Mesothelial cell of epicardium (in vitro differentiated cells): ENCODE measurements around the gene USP21. TPM values are rescaled to one million over a fixed set of nuclear protein-coding genes. Genes with fewer than 3 reads are reported as not detected.
"Not testable (repeated sequence)": the region's sequence is repeated elsewhere in the genome, so short reads cannot be mapped to it uniquely, and the experiment has no call there.

Experiments
- DNase-seq, 2 experiments: peaks; one replicate each; pipeline ENCODE4 v3.0.0; 2021; ENCODE audit warnings: low spot score in 2 of 2; ENCODE audit not compliant: unreplicated experiment in 2 of 2
- H3K27ac Mint-ChIP-seq: 2 replicates; pipeline ENCODE4 v1.8.0; 2021; ENCODE audit warnings: mixed read lengths
- H3K27me3 Mint-ChIP-seq: 2 replicates; pipeline ENCODE4 v1.8.0; 2021; ENCODE audit warnings: low read depth, mixed read lengths
- H3K36me3 Mint-ChIP-seq: 2 replicates; pipeline ENCODE4 v1.8.0; 2021; ENCODE audit warnings: mixed read lengths
- H3K4me1 Mint-ChIP-seq: 2 replicates; pipeline ENCODE4 v1.8.0; 2021; ENCODE audit warnings: mixed read lengths
- H3K4me3 Mint-ChIP-seq: 2 replicates; pipeline ENCODE4 v1.8.0; 2021; ENCODE audit warnings: mild to moderate bottlenecking, moderate library complexity, mixed read lengths
- H3K9me3 Mint-ChIP-seq: 2 replicates; pipeline ENCODE4 v1.8.0; 2021; ENCODE audit warnings: mixed read lengths
- total RNA-seq: library from RNA; stranded (reverse); gene quantifications from 3 replicates; pipeline ENCODE4 v1.2.1, GENCODE V29; 2021
- TF ChIP-seq, protein P1 (sequence below): fragments of 200-600 bp; sonication (generic); IDR thresholded peaks from one replicate; pipeline ENCODE4 v1.5.0; 2021; ENCODE audit warnings: antibody characterized with exemption; ENCODE audit not compliant: unreplicated experiment

Gene USP21
- total RNA-seq, 1 donor from 2014 or later = 42.6 TPM

- Mint-ChIP-seq H3K27ac (no peak overlapping the region), H3K27me3 (no peaks in the 10 kb centered on the region), H3K4me3 (no peak overlapping the region), H3K4me1 (peaks cover 21% of the 10 kb centered on the region), H3K36me3 (peaks cover 1% of the 10 kb centered on the region), H3K9me3 (no peaks in the 10 kb centered on the region)
- TF ChIP-seq, protein P1, sequence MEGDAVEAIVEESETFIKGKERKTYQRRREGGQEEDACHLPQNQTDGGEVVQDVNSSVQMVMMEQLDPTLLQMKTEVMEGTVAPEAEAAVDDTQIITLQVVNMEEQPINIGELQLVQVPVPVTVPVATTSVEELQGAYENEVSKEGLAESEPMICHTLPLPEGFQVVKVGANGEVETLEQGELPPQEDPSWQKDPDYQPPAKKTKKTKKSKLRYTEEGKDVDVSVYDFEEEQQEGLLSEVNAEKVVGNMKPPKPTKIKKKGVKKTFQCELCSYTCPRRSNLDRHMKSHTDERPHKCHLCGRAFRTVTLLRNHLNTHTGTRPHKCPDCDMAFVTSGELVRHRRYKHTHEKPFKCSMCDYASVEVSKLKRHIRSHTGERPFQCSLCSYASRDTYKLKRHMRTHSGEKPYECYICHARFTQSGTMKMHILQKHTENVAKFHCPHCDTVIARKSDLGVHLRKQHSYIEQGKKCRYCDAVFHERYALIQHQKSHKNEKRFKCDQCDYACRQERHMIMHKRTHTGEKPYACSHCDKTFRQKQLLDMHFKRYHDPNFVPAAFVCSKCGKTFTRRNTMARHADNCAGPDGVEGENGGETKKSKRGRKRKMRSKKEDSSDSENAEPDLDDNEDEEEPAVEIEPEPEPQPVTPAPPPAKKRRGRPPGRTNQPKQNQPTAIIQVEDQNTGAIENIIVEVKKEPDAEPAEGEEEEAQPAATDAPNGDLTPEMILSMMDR = no peak
- no peak for DNase-seq
Measured at GRCh38 chr1:161115132-161115711, 44.1 kb upstream of the USP21 start.

GRCh38 chr1:161115961-161116360, 43.3 kb upstream of the USP21 start:
- not testable (repeated sequence) for H3K27me3 Mint-ChIP-seq, H3K9me3 Mint-ChIP-seq, H3K36me3 Mint-ChIP-seq, H3K27ac Mint-ChIP-seq, DNase-seq
- Mint-ChIP-seq H3K4me1 (peaks cover 21% of the 10 kb centered on the region), H3K4me3 (peak overlapping the region; percentile 42)

- Mint-ChIP-seq H3K9me3 (no peaks in the 10 kb centered on the region), H3K27me3 (no peaks in the 10 kb centered on the region), H3K4me1 (peaks cover 21% of the 10 kb centered on the region), H3K4me3 (peak within 1 kb of the TSS; percentile 95), H3K27ac (peak within 1 kb of the TSS; percentile 97), H3K36me3 (peaks cover 10% of the 10 kb centered on the region)
- DNase-seq = peak; percentile 76 to 91
- TF ChIP-seq, protein P1 = no peak
Measured at GRCh38 chr1:161117759-161118581, 41.3 kb upstream of the USP21 start, which contains the start of the genes NIT1 and PFDN2. NIT1 (plus strand) TSS chr1:161118105; CDS start chr1:161118177, 72 bp downstream. PFDN2 (minus strand) TSS chr1:161118037; CDS start chr1:161118026, 11 bp downstream.

- peak overlapping the region; percentile 95 for H3K4me3 Mint-ChIP-seq
- H3K36me3 Mint-ChIP-seq = peaks cover 15% of the 10 kb centered on the region
- DNase-seq = no peak
- TF ChIP-seq, protein P1 = peak; percentile 28
- peak overlapping the region; percentile 97 for H3K27ac Mint-ChIP-seq
- H3K27me3 Mint-ChIP-seq = no peaks in the 10 kb centered on the region
- no peaks in the 10 kb centered on the region for H3K9me3 Mint-ChIP-seq
- peaks cover 21% of the 10 kb centered on the region for H3K4me1 Mint-ChIP-seq
Measured at GRCh38 chr1:161119092-161119903, 40.0 kb upstream of the USP21 start.

GRCh38 chr1:161121042-161121650, 38.2 kb upstream of the USP21 start:
- H3K36me3 Mint-ChIP-seq = peaks cover 23% of the 10 kb centered on the region
- TF ChIP-seq, protein P1 = no peak
- H3K4me1 Mint-ChIP-seq = peaks cover 21% of the 10 kb centered on the region
- H3K27ac Mint-ChIP-seq = no peak overlapping the region
- no peak overlapping the region for H3K4me3 Mint-ChIP-seq
- DNase-seq = no peak
- no peaks in the 10 kb centered on the region for H3K9me3 Mint-ChIP-seq
- H3K27me3 Mint-ChIP-seq = no peaks in the 10 kb centered on the region
